ENCODE results near the gene CPEB1. TPM values are rescaled to one million over a fixed set of nuclear protein-coding genes. Genes with fewer than 3 reads are reported as not detected.

CPEB1 gene
- polyA plus RNA-seq, result 0.11 TPM

GRCh38 chr15:82647045-82647834 lies at the start of gene CPEB1:
Gene CPEB1, minus strand, starts transcription at chr15:82647363. Its CDS starts 18,904 bp downstream, at chr15:82628459.
- peaks cover 28% of the 10 kb centered on the region for H3K27me3 Mint-ChIP-seq
- peaks cover 0 to 4% (median 0%) of the 10 kb centered on the region in 3 donors for H3K9me3 Mint-ChIP-seq
- no peaks in the 10 kb centered on the region for H3K36me3 Mint-ChIP-seq
- H3K27ac Mint-ChIP-seq, result no peak within 1 kb of the TSS
- peak within 1 kb of the TSS; percentile 13 to 85 (median 71) for H3K4me3 Mint-ChIP-seq
- peaks cover 0 to 5% (median 4%) of the 10 kb centered on the region in 3 donors for H3K4me1 Mint-ChIP-seq

GRCh38 chr15:82692171-82692570 lies 45.0 kb upstream of the CPEB1 start:
- Mint-ChIP-seq H3K36me3 (no peaks in the 10 kb centered on the region), H3K4me1 (no peaks in the 10 kb centered on the region), H3K27me3 (no peaks in the 10 kb centered on the region), H3K9me3 (peaks cover 0 to 4% (median 0%) of the 10 kb centered on the region in 3 donors), H3K4me3 (no peak overlapping the region), H3K27ac (no peak overlapping the region)

GRCh38 chr15:82689147-82689546 lies 42.0 kb upstream of the CPEB1 start:
- Mint-ChIP-seq H3K9me3 (peaks cover 0 to 4% (median 0%) of the 10 kb centered on the region in 3 donors), H3K4me3 (peak overlapping the region in 1 of 4 donors; percentile 29), H3K27ac (no peak overlapping the region), H3K4me1 (no peaks in the 10 kb centered on the region), H3K27me3 (no peaks in the 10 kb centered on the region), H3K36me3 (no peaks in the 10 kb centered on the region)

- Mint-ChIP-seq H3K36me3 (no peaks in the 10 kb centered on the region), H3K4me3 (no peak overlapping the region), H3K4me1 (no peaks in the 10 kb centered on the region), H3K9me3 (peaks cover 0 to 3% (median 0%) of the 10 kb centered on the region in 3 donors), H3K27ac (no peak overlapping the region), H3K27me3 (no peaks in the 10 kb centered on the region)
Measured at GRCh38 chr15:82688691-82689090, 41.5 kb upstream of the CPEB1 start.

GRCh38 chr15:82681371-82681770 lies 34.2 kb upstream of the CPEB1 start:
- Mint-ChIP-seq H3K4me3 (peak overlapping the region; percentile 91 to 93 (median 92)), H3K36me3 (no peaks in the 10 kb centered on the region), H3K27me3 (peaks cover 10% of the 10 kb centered on the region), H3K27ac (peak overlapping the region in 1 of 3 donors; percentile 37), H3K4me1 (peaks cover 0 to 8% (median 3%) of the 10 kb centered on the region in 3 donors), H3K9me3 (peaks cover 0 to 1% (median 0%) of the 10 kb centered on the region in 3 donors)

- Mint-ChIP-seq H3K9me3 (peaks cover 0 to 1% (median 0%) of the 10 kb centered on the region in 3 donors), H3K4me3 (peak overlapping the region; percentile 91 to 93 (median 92)), H3K36me3 (no peaks in the 10 kb centered on the region), H3K27me3 (peaks cover 12% of the 10 kb centered on the region), H3K27ac (peak overlapping the region; percentile 53 to 87 (median 81)), H3K4me1 (peaks cover 0 to 8% (median 3%) of the 10 kb centered on the region in 3 donors)
Measured at GRCh38 chr15:82680200-82681102, 33.3 kb upstream of the CPEB1 start.

- H3K27me3 Mint-ChIP-seq, result peaks cover 12% of the 10 kb centered on the region
- H3K36me3 Mint-ChIP-seq, result no peaks in the 10 kb centered on the region
- peaks cover 0 to 1% (median 0%) of the 10 kb centered on the region in 3 donors for H3K9me3 Mint-ChIP-seq
- peak overlapping the region; percentile 82 to 93 (median 91) for H3K4me3 Mint-ChIP-seq
- peak overlapping the region in 2 of 3 donors; percentile 29 to 83 for H3K27ac Mint-ChIP-seq
- peaks cover 0 to 8% (median 3%) of the 10 kb centered on the region in 3 donors for H3K4me1 Mint-ChIP-seq
Measured at GRCh38 chr15:82679626-82680199, 32.5 kb upstream of the CPEB1 start.

GRCh38 chr15:82677720-82678323 lies 30.7 kb upstream of the CPEB1 start:
- Mint-ChIP-seq H3K4me1 (peaks cover 0 to 8% (median 3%) of the 10 kb centered on the region in 3 donors), H3K27me3 (peaks cover 12% of the 10 kb centered on the region), H3K27ac (no peak overlapping the region), H3K36me3 (no peaks in the 10 kb centered on the region), H3K9me3 (peaks cover 0 to 1% (median 0%) of the 10 kb centered on the region in 3 donors), H3K4me3 (peak overlapping the region in 1 of 4 donors; percentile 91)

- Mint-ChIP-seq H3K36me3 (no peaks in the 10 kb centered on the region), H3K4me1 (no peaks in the 10 kb centered on the region), H3K27ac (no peak overlapping the region), H3K9me3 (peaks cover 0 to 1% (median 0%) of the 10 kb centered on the region in 3 donors), H3K4me3 (no peak overlapping the region), H3K27me3 (peaks cover 6% of the 10 kb centered on the region)
Measured at GRCh38 chr15:82674873-82675272, 27.7 kb upstream of the CPEB1 start.

GRCh38 chr15:82670699-82671098 lies 23.5 kb upstream of the CPEB1 start:
- Mint-ChIP-seq H3K27me3 (peaks cover 3% of the 10 kb centered on the region), H3K9me3 (no peaks in the 10 kb centered on the region)

GRCh38 chr15:82666606-82667005 lies 19.4 kb upstream of the CPEB1 start:
- peaks cover 2% of the 10 kb centered on the region for H3K36me3 Mint-ChIP-seq
- no peaks in the 10 kb centered on the region for H3K9me3 Mint-ChIP-seq
- no peak overlapping the region for H3K27ac Mint-ChIP-seq
- no peak overlapping the region for H3K4me3 Mint-ChIP-seq
- H3K27me3 Mint-ChIP-seq, result peaks cover 17% of the 10 kb centered on the region
- H3K4me1 Mint-ChIP-seq, result no peaks in the 10 kb centered on the region

More at GRCh38 chr15:82670699-82671098, 23.5 kb upstream of the CPEB1 start:
- H3K27ac Mint-ChIP-seq, result no peak overlapping the region
- no peak overlapping the region for H3K4me3 Mint-ChIP-seq
- H3K4me1 Mint-ChIP-seq, result no peaks in the 10 kb centered on the region
- peaks cover 2% of the 10 kb centered on the region for H3K36me3 Mint-ChIP-seq

GRCh38 chr15:82664021-82664420 lies 16.9 kb upstream of the CPEB1 start:
- no peaks in the 10 kb centered on the region for H3K4me1 Mint-ChIP-seq
- H3K9me3 Mint-ChIP-seq, result no peaks in the 10 kb centered on the region
- H3K27me3 Mint-ChIP-seq, result peaks cover 18% of the 10 kb centered on the region
- peak overlapping the region in 1 of 3 donors; percentile 48 for H3K27ac Mint-ChIP-seq
- no peak overlapping the region for H3K4me3 Mint-ChIP-seq
- H3K36me3 Mint-ChIP-seq, result peaks cover 2% of the 10 kb centered on the region

GRCh38 chr15:82663186-82663600 lies 16.0 kb upstream of the CPEB1 start:
- Mint-ChIP-seq H3K27ac (no peak overlapping the region), H3K36me3 (no peaks in the 10 kb centered on the region), H3K9me3 (no peaks in the 10 kb centered on the region), H3K4me1 (no peaks in the 10 kb centered on the region), H3K4me3 (no peak overlapping the region), H3K27me3 (peaks cover 21% of the 10 kb centered on the region)

GRCh38 chr15:82662641-82663040 lies 15.5 kb upstream of the CPEB1 start:
- H3K27me3 Mint-ChIP-seq, result peaks cover 18% of the 10 kb centered on the region
- no peak overlapping the region for H3K4me3 Mint-ChIP-seq
- H3K9me3 Mint-ChIP-seq, result no peaks in the 10 kb centered on the region
- H3K27ac Mint-ChIP-seq, result no peak overlapping the region
- no peaks in the 10 kb centered on the region for H3K4me1 Mint-ChIP-seq
- no peaks in the 10 kb centered on the region for H3K36me3 Mint-ChIP-seq

Data from IgD-negative memory B cell (primary cell).